HUES6 (cell line): ENCODE results near the gene HERC4.
"Not testable (repeated sequence)": the region's sequence is repeated elsewhere in the genome, so short reads cannot be mapped to it uniquely, and the experiment has no call there.

Experiments used
- H3K27ac ChIP-seq: 2 replicates; pipeline ENCODE4 v1.7.0; 2013; ENCODE audit warnings: low read depth, mild to moderate bottlenecking, low read length, inconsistent platforms
- H3K27me3 ChIP-seq: 2 replicates; pipeline ENCODE4 v1.6.1; 2013; ENCODE audit warnings: low read length; ENCODE audit not compliant: control insufficient read depth, insufficient read depth
- H3K36me3 ChIP-seq: 2 replicates; pipeline ENCODE4 v1.6.1; 2013; ENCODE audit warnings: low read length; ENCODE audit not compliant: control insufficient read depth, insufficient read depth
- H3K4me1 ChIP-seq: 2 replicates; pipeline ENCODE4 v1.6.1; 2013; ENCODE audit warnings: low read length; ENCODE audit not compliant: control insufficient read depth, insufficient read depth
- H3K4me3 ChIP-seq: 2 replicates; pipeline ENCODE4 v1.5.1; 2013; ENCODE audit warnings: low read depth, low read length
- H3K9ac ChIP-seq: one replicate; pipeline ENCODE4 v1.6.1; 2013; ENCODE audit warnings: mild to moderate bottlenecking, low read length
- H3K9me3 ChIP-seq: 2 replicates; pipeline ENCODE4 v1.6.1; 2013; ENCODE audit warnings: low read depth, low read length; ENCODE audit not compliant: control insufficient read depth, insufficient read depth

The HERC4 gene

GRCh38 chr10:67990093-67990492 is 85.0 kb downstream of the HERC4 start:
- Histone ChIP-seq H3K27me3 (no peaks in the 10 kb centered on the region), H3K4me1 (no peaks in the 10 kb centered on the region), H3K4me3 (no peak overlapping the region), H3K9me3 (no peaks in the 10 kb centered on the region), H3K9ac (no peak overlapping the region), H3K27ac (no peak overlapping the region), H3K36me3 (peaks cover 57% of the 10 kb centered on the region)

- Histone ChIP-seq H3K9me3 (no peaks in the 10 kb centered on the region), H3K27me3 (no peaks in the 10 kb centered on the region), H3K27ac (no peak overlapping the region), H3K4me1 (no peaks in the 10 kb centered on the region), H3K4me3 (no peak overlapping the region), H3K9ac (no peak overlapping the region), H3K36me3 (peaks cover 59% of the 10 kb centered on the region)
Observed at GRCh38 chr10:67988606-67989005, 86.5 kb downstream of the HERC4 start.

GRCh38 chr10:67982603-67983002 is 92.5 kb downstream of the HERC4 start:
- H3K27ac ChIP-seq, H3K9ac ChIP-seq, H3K4me1 ChIP-seq, H3K27me3 ChIP-seq, H3K9me3 ChIP-seq, H3K4me3 ChIP-seq: not testable (repeated sequence)
- H3K36me3 ChIP-seq, result peaks cover 49% of the 10 kb centered on the region

GRCh38 chr10:67978749-67979148 is 96.3 kb downstream of the HERC4 start:
- Histone ChIP-seq H3K9ac (no peak overlapping the region), H3K36me3 (peaks cover 44% of the 10 kb centered on the region), H3K4me1 (peaks cover 13% of the 10 kb centered on the region), H3K9me3 (no peaks in the 10 kb centered on the region), H3K27me3 (no peaks in the 10 kb centered on the region), H3K4me3 (no peak overlapping the region), H3K27ac (no peak overlapping the region)

GRCh38 chr10:67977251-67977650 is 97.8 kb downstream of the HERC4 start:
- Histone ChIP-seq H3K9me3 (no peaks in the 10 kb centered on the region), H3K4me1 (peaks cover 13% of the 10 kb centered on the region), H3K36me3 (peaks cover 53% of the 10 kb centered on the region), H3K27ac (peak overlapping the region; percentile 65; the same call in 1 of the 2 replicates), H3K4me3 (no peak overlapping the region), H3K9ac (no peak overlapping the region), H3K27me3 (no peaks in the 10 kb centered on the region)

GRCh38 chr10:67976292-67977245 is 98.5 kb downstream of the HERC4 start:
- H3K4me3 ChIP-seq, result no peak overlapping the region
- peaks cover 58% of the 10 kb centered on the region for H3K36me3 ChIP-seq
- peak overlapping the region; percentile 65; the same call in 1 of the 2 replicates for H3K27ac ChIP-seq
- H3K4me1 ChIP-seq, result peaks cover 13% of the 10 kb centered on the region
- H3K9ac ChIP-seq, result no peak overlapping the region
- H3K27me3 ChIP-seq, result no peaks in the 10 kb centered on the region
- H3K9me3 ChIP-seq, result peaks cover 5% of the 10 kb centered on the region; the same call in 1 of the 2 replicates

- no peak overlapping the region for H3K9ac ChIP-seq
- H3K4me1 ChIP-seq, result peaks cover 13% of the 10 kb centered on the region
- peaks cover 58% of the 10 kb centered on the region for H3K36me3 ChIP-seq
- H3K9me3 ChIP-seq, result peaks cover 8% of the 10 kb centered on the region; the same call in 1 of the 2 replicates
- H3K27ac ChIP-seq, result no peak overlapping the region
- H3K27me3 ChIP-seq, result no peaks in the 10 kb centered on the region
- H3K4me3 ChIP-seq, result no peak overlapping the region
Observed at GRCh38 chr10:67975871-67976270, 99.2 kb downstream of the HERC4 start.

GRCh38 chr10:67971311-67971710 is 103.8 kb downstream of the HERC4 start:
- peaks cover 38% of the 10 kb centered on the region for H3K36me3 ChIP-seq
- H3K27ac ChIP-seq, result no peak overlapping the region
- H3K4me3 ChIP-seq, result no peak overlapping the region
- H3K27me3 ChIP-seq, result no peaks in the 10 kb centered on the region
- peaks cover 8% of the 10 kb centered on the region; the same call in 1 of the 2 replicates for H3K9me3 ChIP-seq
- H3K4me1 ChIP-seq, result peaks cover under 1% of the 10 kb centered on the region; the same call in 1 of the 2 replicates
- H3K9ac ChIP-seq, result no peak overlapping the region

- H3K9me3 ChIP-seq, result peaks cover 8% of the 10 kb centered on the region; the same call in 1 of the 2 replicates
- H3K27me3 ChIP-seq, result no peaks in the 10 kb centered on the region
- H3K4me1 ChIP-seq, result no peaks in the 10 kb centered on the region
- no peak overlapping the region for H3K27ac ChIP-seq
- H3K4me3 ChIP-seq, result no peak overlapping the region
- H3K9ac ChIP-seq, result no peak overlapping the region
- H3K36me3 ChIP-seq, result peaks cover 45% of the 10 kb centered on the region
Observed at GRCh38 chr10:67969875-67970274, 105.2 kb downstream of the HERC4 start.

GRCh38 chr10:67966035-67966434 is 109.0 kb downstream of the HERC4 start:
- H3K9ac ChIP-seq, H3K27me3 ChIP-seq, H3K27ac ChIP-seq, H3K4me1 ChIP-seq, H3K4me3 ChIP-seq, H3K9me3 ChIP-seq: not testable (repeated sequence)
- peaks cover 27% of the 10 kb centered on the region for H3K36me3 ChIP-seq

GRCh38 chr10:67965456-67965855 is 109.6 kb downstream of the HERC4 start:
- H3K27me3 ChIP-seq, result no peaks in the 10 kb centered on the region
- H3K9me3 ChIP-seq, result no peaks in the 10 kb centered on the region
- no peak overlapping the region for H3K9ac ChIP-seq
- H3K27ac ChIP-seq, result no peak overlapping the region
- H3K36me3 ChIP-seq, result peaks cover 28% of the 10 kb centered on the region
- H3K4me3 ChIP-seq, result no peak overlapping the region
- H3K4me1 ChIP-seq, result no peaks in the 10 kb centered on the region
